Measurements from ENCODE around the gene TYMS. TPM values are rescaled to one million over a fixed set of nuclear protein-coding genes. Genes with fewer than 3 reads are reported as not detected.

Gene TYMS
- total and polyA plus RNA-seq, 10 donors: 4.4 to 24.7 (median 14.4) TPM

GRCh38 chr18:612156-612555, 45.3 kb upstream of the TYMS start:
- no peaks in the 10 kb centered on the region for H3K27me3 ChIP-seq (replicated peaks in 1 of 7)
- intact Hi-C loops (cut with DNase I; ENCODE audit: low total_unique reads): no loop called here
- H3K4me3 ChIP-seq: no peak overlapping the region
- WGBS, 5 donors: 85 to 94% (median 88%) methylated on average over 7 of the region's 7 CpGs
- no peaks in the 10 kb centered on the region for H3K36me3 ChIP-seq
- TF ChIP-seq CTCF (IDR thresholded peaks at IDR 0.05 in 8 of 11, conservative IDR thresholded peaks at IDR 0.05 in 3 of 11) (no peak), POLR2AphosphoS5 (IDR thresholded peaks at IDR 0.05) (no peak), POLR2A (IDR thresholded peaks at IDR 0.05) (no peak)
- H3K27ac ChIP-seq: no peak overlapping the region
- peaks cover 0 to 7% (median 0%) of the 10 kb centered on the region in 6 donors for H3K4me1 ChIP-seq
- H3K9me3 ChIP-seq: no peaks in the 10 kb centered on the region
- DNase-seq: no peak

GRCh38 chr18:614193-614592, 43.3 kb upstream of the TYMS start:
- 38 to 69% (median 61%) methylated on average over 1 of the region's 1 CpG for WGBS, 5 donors
- intact Hi-C loops (cut with DNase I; ENCODE audit: low total_unique reads): no loop called here
- no peaks in the 10 kb centered on the region for H3K27me3 ChIP-seq (replicated peaks in 1 of 7)
- TF ChIP-seq POLR2A (IDR thresholded peaks at IDR 0.05) (no peak), POLR2AphosphoS5 (IDR thresholded peaks at IDR 0.05) (no peak), CTCF (IDR thresholded peaks at IDR 0.05 in 8 of 11, conservative IDR thresholded peaks at IDR 0.05 in 3 of 11) (no peak)
- no peak overlapping the region for H3K4me3 ChIP-seq
- H3K9me3 ChIP-seq: no peaks in the 10 kb centered on the region
- DNase-seq: no peak
- H3K36me3 ChIP-seq: no peaks in the 10 kb centered on the region
- H3K27ac ChIP-seq: peak overlapping the region in 3 of 8 donors; percentile 58 to 73 (median 61)
- H3K4me1 ChIP-seq: peaks cover 0 to 7% (median 0%) of the 10 kb centered on the region in 6 donors

GRCh38 chr18:615092-615521, 42.3 kb upstream of the TYMS start:
- intact Hi-C loops (cut with DNase I; ENCODE audit: low total_unique reads): no loop called here

GRCh38 chr18:615773-616172, 41.7 kb upstream of the TYMS start:
- Histone ChIP-seq H3K36me3 (no peaks in the 10 kb centered on the region), H3K4me1 (peaks cover 0 to 7% (median 0%) of the 10 kb centered on the region in 6 donors), H3K9me3 (no peaks in the 10 kb centered on the region), H3K27me3 (replicated peaks in 1 of 7) (no peaks in the 10 kb centered on the region), H3K4me3 (no peak overlapping the region), H3K27ac (peak overlapping the region in 3 of 8 donors; percentile 58 to 68 (median 61))
- DNase-seq: no peak
- TF ChIP-seq CTCF (IDR thresholded peaks at IDR 0.05 in 8 of 11, conservative IDR thresholded peaks at IDR 0.05 in 3 of 11): no peak
- no peak for TF ChIP-seq POLR2A (IDR thresholded peaks at IDR 0.05)
- no peak for TF ChIP-seq POLR2AphosphoS5 (IDR thresholded peaks at IDR 0.05)
- intact Hi-C loops (cut with DNase I; ENCODE audit: low total_unique reads): no loop called here
- WGBS, 5 donors: 77 to 83% (median 80%) methylated on average over 4 of the region's 4 CpGs

More at GRCh38 chr18:615092-615521, 42.3 kb upstream of the TYMS start:
- no peaks in the 10 kb centered on the region for H3K9me3 ChIP-seq
- DNase-seq: no peak
- H3K4me1 ChIP-seq: peaks cover 0 to 7% (median 0%) of the 10 kb centered on the region in 6 donors
- H3K27ac ChIP-seq: peak overlapping the region in 3 of 8 donors; percentile 58 to 73 (median 61)
- H3K27me3 ChIP-seq (replicated peaks in 1 of 7): no peaks in the 10 kb centered on the region
- H3K36me3 ChIP-seq: no peaks in the 10 kb centered on the region
- TF ChIP-seq CTCF (IDR thresholded peaks at IDR 0.05 in 8 of 11, conservative IDR thresholded peaks at IDR 0.05 in 3 of 11) (no peak), POLR2AphosphoS5 (IDR thresholded peaks at IDR 0.05) (no peak), POLR2A (IDR thresholded peaks at IDR 0.05) (no peak)
- H3K4me3 ChIP-seq: no peak overlapping the region
- WGBS, 5 donors: 44 to 66% (median 56%) methylated on average over 5 of the region's 5 CpGs
